GM12891 (cell line): ENCODE results near the gene ORMDL3.
"Not testable (repeated sequence)": the region's sequence is repeated elsewhere in the genome, so short reads cannot be mapped to it uniquely, and the experiment has no call there.

Experiments
- DNase-seq: peaks from one replicate; pipeline ENCODE4 v3.0.0; 2011; ENCODE audit warnings: low spot score; ENCODE audit not compliant: insufficient read length
- FAIRE-seq: peaks from 2 replicates; lab custom pipeline; 2011; peaks lifted over from hg19 to GRCh38; lab: Jason Lieb, UNC
- PAX5 ChIP-seq: IDR thresholded peaks from 2 replicates; pipeline ENCODE4 v1.6.1; 2011; ENCODE audit warnings: low read length, moderate library complexity, mild to moderate bottlenecking; ENCODE audit not compliant: insufficient read depth, severe bottlenecking
- POLR2A ChIP-seq: IDR thresholded peaks from 2 replicates; pipeline ENCODE4 v1.6.1; 2011; ENCODE audit warnings: low read depth, low read length, control low read depth
- POLR2AphosphoS5 ChIP-seq: IDR thresholded peaks from 2 replicates; pipeline ENCODE4 v1.6.1; 2011; ENCODE audit warnings: low read depth, low read length, control low read depth
- POU2F2 ChIP-seq: IDR thresholded peaks from 2 replicates; pipeline ENCODE4 v1.6.1; 2011; ENCODE audit warnings: low read depth, mild to moderate bottlenecking, control low read depth, low read length, moderate library complexity
- SPI1 ChIP-seq: IDR thresholded peaks from 2 replicates; pipeline ENCODE4 v1.6.1; 2011; ENCODE audit warnings: low read depth, low read length, control low read depth
- TAF1 ChIP-seq: IDR thresholded peaks from 2 replicates; pipeline ENCODE4 v1.6.1; 2011; ENCODE audit warnings: low read depth, low read length, control low read depth

Gene ORMDL3

GRCh38 chr17:39889200-39889599 is 38.2 kb downstream of the ORMDL3 start:
- FAIRE-seq (no peak), DNase-seq (no peak)
- TF ChIP-seq POU2F2 (no peak), TAF1 (no peak), PAX5 (no peak), SPI1 (no peak)

- FAIRE-seq (no peak), DNase-seq (no peak)
- TF ChIP-seq POU2F2 (no peak), PAX5 (no peak), POLR2A (no peak), SPI1 (no peak), POLR2AphosphoS5 (no peak), TAF1 (no peak)
Measured at GRCh38 chr17:39887078-39887477, 40.3 kb downstream of the ORMDL3 start.

GRCh38 chr17:39886102-39886501 is 41.3 kb downstream of the ORMDL3 start:
- not testable (repeated sequence) for DNase-seq
- FAIRE-seq, result peak; percentile 20

- no peak for TF ChIP-seq SPI1
- no peak for TF ChIP-seq POLR2AphosphoS5
- TF ChIP-seq PAX5, result no peak
- TF ChIP-seq TAF1, result no peak
- TF ChIP-seq POU2F2, result no peak
- no peak for TF ChIP-seq POLR2A
- no peak for DNase-seq
- no peak for FAIRE-seq
Measured at GRCh38 chr17:39872751-39873150, 54.6 kb downstream of the ORMDL3 start.

- FAIRE-seq, result no peak
- TF ChIP-seq POU2F2 (no peak), TAF1 (no peak), SPI1 (no peak), POLR2A (no peak), PAX5 (no peak), POLR2AphosphoS5 (no peak)
- no peak for DNase-seq
Measured at GRCh38 chr17:39871801-39872200, 55.6 kb downstream of the ORMDL3 start.
